Breast epithelium (tissue), 4 donors: ENCODE data around the gene ANKRD23. TPM values are rescaled to one million over a fixed set of nuclear protein-coding genes. Genes with fewer than 3 reads are reported as not detected.

Source experiments
- DNase-seq, 2 donors: peaks; one replicate each; pipeline ENCODE4 v3.0.0-alpha.2; 2019; ENCODE audit warnings: low spot score in 2 of 2
- H3K27ac ChIP-seq, 2 donors: fragments of 200-600 bp; sonication (generic) in 1 of 2; one replicate each; pipeline ENCODE4 v1.5.1; 2016 to 2019; ENCODE audit warnings: mild to moderate bottlenecking in 1 of 2
- H3K27me3 ChIP-seq, 2 donors: fragments of 200-600 bp; sonication (generic) in 1 of 2; one replicate each; pipeline versions ENCODE4 v1.5.1 to v1.6.0; 2017 to 2019; ENCODE audit warnings: control low read depth in 1 of 2, mild to moderate bottlenecking in 1 of 2
- H3K36me3 ChIP-seq: fragments of 200-600 bp; one replicate; pipeline ENCODE4 v1.5.1; 2019
- H3K4me1 ChIP-seq, 2 donors: fragments of 200-600 bp; sonication (generic); one replicate each; pipeline ENCODE4 v1.5.1; 2016 to 2019; ENCODE audit warnings: control low read depth in 1 of 2
- H3K4me3 ChIP-seq, 3 donors: fragments of 200-600 bp; sonication (generic); 1 replicate in 2 of 3; 2 replicates in 1 of 3; pipeline ENCODE4 v1.5.1; 2016 to 2019; ENCODE audit warnings: mild to moderate bottlenecking in 3 of 3, moderate library complexity in 2 of 3
- H3K9me3 ChIP-seq, 2 donors: fragments of 200-600 bp; sonication (generic) in 1 of 2; one replicate each; pipeline ENCODE4 v1.5.1; 2016 to 2019; ENCODE audit warnings: control low read depth in 1 of 2
- CTCF ChIP-seq, 3 donors: fragments of 450-650 bp; IDR thresholded peaks; one replicate each; pipeline ENCODE4 v1.5.1; 2016 to 2017; ENCODE audit warnings: antibody characterized with exemption in 3 of 3, mild to moderate bottlenecking in 3 of 3, moderate library complexity in 3 of 3
- POLR2A ChIP-seq: fragments of 450-650 bp; IDR thresholded peaks from one replicate; pipeline ENCODE4 v1.6.1; 2016; ENCODE audit warnings: antibody characterized with exemption, mild to moderate bottlenecking, moderate library complexity
- POLR2AphosphoS5 ChIP-seq, 3 donors: sonication (generic); formaldehyde crosslinking; IDR thresholded peaks; one replicate each; pipeline ENCODE4 v1.6.1; 2017; ENCODE audit warnings: antibody characterized with exemption in 3 of 3
- intact Hi-C: fragments of 100-400 bp; cut with DNase I; formaldehyde crosslinking; loops from one replicate; pipeline ENCODE4 v1.15.1; 2023; ENCODE audit warnings: low total_unique reads
- total RNA-seq, 3 donors: library from RNA; depleted of rRNA; stranded (reverse); fragments of >200 nt; gene quantifications; one replicate each; pipeline ENCODE4 v1.1.0, GENCODE V29; 2016

Gene ANKRD23
- total RNA-seq, 3 donors from 2014 or later: 3.5 to 9.4 (median 7.2) TPM

DNA sequence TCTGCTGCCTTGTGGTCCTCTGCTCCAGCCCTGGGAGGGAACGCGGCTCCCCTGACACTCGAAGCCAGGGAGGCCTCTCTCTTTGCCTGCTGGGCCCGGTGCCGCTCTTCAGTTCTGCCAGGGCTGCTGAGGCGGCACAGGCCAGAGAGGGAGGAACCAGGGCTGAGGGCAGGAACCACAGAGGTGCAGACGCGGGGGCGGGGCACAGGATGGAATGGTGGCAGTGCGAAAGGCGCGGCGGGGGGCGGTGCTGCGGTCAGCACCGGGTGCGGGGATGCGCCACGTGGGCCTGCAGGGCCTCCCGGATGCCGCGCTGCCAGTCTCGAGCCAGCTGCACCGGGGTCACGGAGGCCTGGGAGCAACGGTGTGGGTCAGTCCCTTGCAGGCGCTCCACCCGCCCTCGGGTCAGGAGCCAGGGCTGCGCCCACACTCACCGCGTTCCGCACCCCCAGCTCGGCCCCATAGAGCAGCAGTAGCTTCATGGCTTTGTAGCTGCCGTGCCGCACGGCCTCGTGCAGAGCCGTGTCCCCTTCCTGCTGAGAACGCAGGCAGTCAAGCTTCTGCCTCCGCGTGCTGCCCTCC is 4.4 kb downstream of the ANKRD23 start:
- Histone ChIP-seq H3K9me3 (no peaks in the 10 kb centered on the region), H3K4me3 (peak overlapping the region in 2 of 3 donors; percentile 18 to 49), H3K27ac (no peak overlapping the region), H3K27me3 (no peaks in the 10 kb centered on the region), H3K4me1 (no peaks in the 10 kb centered on the region), H3K36me3 (no peaks in the 10 kb centered on the region)
- TF ChIP-seq POLR2AphosphoS5 (IDR thresholded peaks at IDR 0.05): no peak
- TF ChIP-seq CTCF (IDR thresholded peaks at IDR 0.05): no peak
- TF ChIP-seq POLR2A: no peak
- intact Hi-C loops: no loop called here
- peak in 1 of 2 donors; percentile 55 for DNase-seq

DNA sequence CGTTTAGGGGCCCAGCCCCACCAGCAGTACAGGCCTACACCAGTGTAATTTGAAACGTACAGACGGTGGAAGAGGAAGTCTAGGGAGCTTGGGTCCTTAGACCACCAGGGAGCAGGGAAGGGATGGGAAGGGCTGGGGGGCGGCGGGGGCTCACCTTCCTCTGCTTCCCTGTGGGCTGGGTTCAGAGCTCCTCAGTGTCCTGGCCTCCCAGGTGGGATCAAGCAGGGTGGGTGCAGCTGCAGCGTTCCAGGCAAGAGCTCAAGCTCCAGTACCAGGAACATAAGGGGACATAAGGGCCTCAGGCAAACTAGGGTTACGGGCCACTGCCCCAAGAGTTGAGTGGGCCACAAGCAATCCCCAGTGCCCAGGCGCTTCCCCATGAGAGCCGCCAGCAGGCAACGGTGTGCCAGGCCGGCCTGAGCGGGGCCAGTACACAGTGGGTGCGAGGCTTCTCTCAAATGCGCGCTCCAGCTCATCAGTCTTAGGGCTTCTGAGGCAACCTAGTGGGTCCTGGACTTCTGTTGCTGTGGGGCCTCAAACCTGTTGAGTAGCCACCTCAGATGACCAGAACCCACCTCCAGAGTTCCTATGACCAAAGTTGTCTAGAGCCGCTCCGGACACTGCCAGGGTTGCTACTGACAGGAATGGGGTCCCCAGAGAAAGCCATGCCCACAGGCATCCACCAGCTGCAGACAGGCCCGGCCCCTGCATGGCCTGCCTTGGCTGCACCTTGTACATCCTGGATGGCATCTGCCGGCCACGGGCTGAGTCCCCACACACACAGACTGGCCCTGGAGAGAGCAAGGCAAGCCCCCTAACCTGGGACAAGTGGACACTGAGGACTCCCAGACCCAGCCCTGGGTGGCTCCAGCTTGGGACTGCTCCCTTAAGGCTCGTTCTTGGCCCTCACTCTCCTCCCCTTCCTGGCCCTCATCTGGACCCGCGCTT is 5.2 kb downstream of the ANKRD23 start:
- intact Hi-C loops: no loop called here
- Histone ChIP-seq H3K27me3 (no peaks in the 10 kb centered on the region), H3K4me1 (no peaks in the 10 kb centered on the region), H3K27ac (no peak overlapping the region), H3K36me3 (no peaks in the 10 kb centered on the region), H3K9me3 (no peaks in the 10 kb centered on the region), H3K4me3 (peak overlapping the region in 2 of 3 donors; percentile 18 to 49)
- no peak for TF ChIP-seq POLR2A
- TF ChIP-seq CTCF (IDR thresholded peaks at IDR 0.05): no peak
- no peak for TF ChIP-seq POLR2AphosphoS5 (IDR thresholded peaks at IDR 0.05)
- DNase-seq: no peak

DNA sequence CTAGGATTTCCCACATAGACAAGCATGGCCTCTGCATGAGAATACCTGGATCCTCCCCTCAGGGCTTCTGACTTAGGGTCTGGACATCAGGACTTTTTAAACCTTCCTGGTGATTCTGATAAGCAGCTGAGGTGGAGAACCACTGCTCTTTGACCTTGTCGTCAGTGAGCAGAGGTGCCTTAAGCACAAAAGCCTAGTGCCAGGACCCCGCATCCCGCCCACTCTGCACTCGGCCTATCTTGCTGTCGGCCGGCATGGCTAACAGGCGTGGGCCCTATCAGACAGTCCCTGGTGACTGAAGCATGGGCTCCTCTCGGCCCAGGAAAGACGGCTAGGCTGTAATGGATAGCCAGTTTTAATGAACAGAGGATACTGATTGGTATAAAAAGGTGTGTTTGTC is 6.2 kb downstream of the ANKRD23 start:
- DNase-seq: no peak
- TF ChIP-seq POLR2A (no peak), POLR2AphosphoS5 (IDR thresholded peaks at IDR 0.05) (no peak), CTCF (IDR thresholded peaks at IDR 0.05) (no peak)
- Histone ChIP-seq H3K27me3 (no peaks in the 10 kb centered on the region), H3K27ac (no peak overlapping the region), H3K4me1 (no peaks in the 10 kb centered on the region), H3K9me3 (no peaks in the 10 kb centered on the region), H3K36me3 (no peaks in the 10 kb centered on the region), H3K4me3 (no peak overlapping the region)
- intact Hi-C loops: no loop called here

DNA sequence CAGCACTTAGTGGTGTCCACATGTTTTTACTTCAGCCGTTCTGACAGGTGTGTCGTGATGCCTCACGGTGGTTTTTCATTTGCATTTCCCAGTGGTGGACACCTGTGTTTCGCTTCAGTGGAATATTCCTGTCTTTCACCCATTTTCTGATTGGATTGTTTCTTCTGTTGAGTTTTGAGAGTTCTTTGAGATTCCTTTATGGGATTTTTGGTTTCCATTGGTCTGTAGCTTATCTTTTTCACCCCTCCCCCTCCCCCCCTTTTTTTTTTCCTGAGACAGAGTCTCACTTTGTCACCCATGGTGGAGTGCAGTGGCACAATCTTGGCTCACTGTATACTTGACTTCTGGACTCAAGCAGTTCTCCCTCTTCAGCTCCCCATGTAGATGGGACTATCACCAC is 8.0 kb downstream of the ANKRD23 start:
- DNase-seq: no peak
- Histone ChIP-seq H3K36me3 (no peaks in the 10 kb centered on the region), H3K4me3 (no peak overlapping the region), H3K9me3 (no peaks in the 10 kb centered on the region), H3K27ac (no peak overlapping the region), H3K27me3 (no peaks in the 10 kb centered on the region), H3K4me1 (no peaks in the 10 kb centered on the region)
- intact Hi-C loops: no loop called here
- TF ChIP-seq CTCF (IDR thresholded peaks at IDR 0.05) (no peak), POLR2A (no peak), POLR2AphosphoS5 (IDR thresholded peaks at IDR 0.05) (no peak)
